ENCODE results near the gene DACH1.

DNA sequence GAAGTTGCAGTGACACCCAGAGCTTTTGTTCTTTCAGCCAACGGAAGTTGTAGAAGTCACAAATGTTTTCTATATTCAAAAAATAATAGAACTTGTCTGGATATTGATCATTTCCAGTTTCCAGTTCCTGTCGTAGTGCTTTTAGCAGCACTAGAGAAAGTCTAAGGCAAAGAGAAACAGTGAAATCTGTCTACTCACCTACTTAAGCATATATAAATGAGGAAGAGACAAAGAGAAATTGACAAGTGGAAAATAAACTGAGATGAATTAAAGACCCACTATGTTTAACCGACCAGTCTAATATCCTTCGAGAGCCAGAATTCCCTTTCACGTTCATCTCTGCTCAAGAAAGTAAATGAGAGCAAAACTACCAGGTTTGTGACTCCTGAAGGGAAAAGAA, 36.7 kb downstream of the DACH1 start:
- TF ChIP-seq, protein P1, sequence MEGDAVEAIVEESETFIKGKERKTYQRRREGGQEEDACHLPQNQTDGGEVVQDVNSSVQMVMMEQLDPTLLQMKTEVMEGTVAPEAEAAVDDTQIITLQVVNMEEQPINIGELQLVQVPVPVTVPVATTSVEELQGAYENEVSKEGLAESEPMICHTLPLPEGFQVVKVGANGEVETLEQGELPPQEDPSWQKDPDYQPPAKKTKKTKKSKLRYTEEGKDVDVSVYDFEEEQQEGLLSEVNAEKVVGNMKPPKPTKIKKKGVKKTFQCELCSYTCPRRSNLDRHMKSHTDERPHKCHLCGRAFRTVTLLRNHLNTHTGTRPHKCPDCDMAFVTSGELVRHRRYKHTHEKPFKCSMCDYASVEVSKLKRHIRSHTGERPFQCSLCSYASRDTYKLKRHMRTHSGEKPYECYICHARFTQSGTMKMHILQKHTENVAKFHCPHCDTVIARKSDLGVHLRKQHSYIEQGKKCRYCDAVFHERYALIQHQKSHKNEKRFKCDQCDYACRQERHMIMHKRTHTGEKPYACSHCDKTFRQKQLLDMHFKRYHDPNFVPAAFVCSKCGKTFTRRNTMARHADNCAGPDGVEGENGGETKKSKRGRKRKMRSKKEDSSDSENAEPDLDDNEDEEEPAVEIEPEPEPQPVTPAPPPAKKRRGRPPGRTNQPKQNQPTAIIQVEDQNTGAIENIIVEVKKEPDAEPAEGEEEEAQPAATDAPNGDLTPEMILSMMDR (conservative IDR thresholded peaks at IDR 0.05; ENCODE audit: low read length): no peak
- TF ChIP-seq EZH2phosphoT487 (IDR thresholded peaks at IDR 0.05; ENCODE audit: borderline replicate concordance, low read depth, low read length): no peak

Data from OCI-LY7 (cell line).